SK-N-SH (cell line): ENCODE results near the gene CCDC93. TPM values are rescaled to one million over a fixed set of nuclear protein-coding genes. Genes with fewer than 3 reads are reported as not detected.

ENCODE experiments used
- CTCF ChIA-PET: fragments of 300-600, 350-600 bp; formaldehyde crosslinking; extraction: SDS; loops from one replicate; lab custom pipeline; 2021; lab: Yijun Ruan, JAX
- POLR2A ChIA-PET: fragments of 350-600 bp; sonication (Branson Sonifier 250); formaldehyde crosslinking; extraction: SDS; loops from one replicate; lab custom pipeline; 2020; ENCODE audit warnings: antibody characterized with exemption, inconsistent platforms; lab: Yijun Ruan, JAX
- DNase-seq: peaks from one replicate; pipeline ENCODE4 v3.0.0; 2012
- H2AFZ ChIP-seq: fragments of 200-600 bp; sonication (generic); 2 replicates; pipeline ENCODE4 v1.8.1; 2016; ENCODE audit warnings: antibody characterized with exemption, mild to moderate bottlenecking, low read depth
- H3F3A ChIP-seq: fragments of 200-600 bp; sonication (generic); replicated peaks from 2 replicates; pipeline ENCODE3; 2016; ENCODE audit warnings: antibody characterized with exemption, mild to moderate bottlenecking; ENCODE audit not compliant: insufficient read depth
- H3K27ac ChIP-seq, 2 experiments: fragments of 200-500 bp in 1 of 2; fragments of 200-600 bp in 1 of 2; sonication (Bioruptor generic) in 1 of 2; sonication (generic), shearing (Covaris generic) in 1 of 2; 2 replicates each; pipeline versions ENCODE4 v1.5.1 to v1.6.1; 2014 to 2016; ENCODE audit warnings: low read depth in 2 of 2, inconsistent platforms in 1 of 2, low read length in 1 of 2, mild to moderate bottlenecking in 1 of 2, mixed read lengths in 1 of 2
- H3K27me3 ChIP-seq: fragments of 200-600 bp; sonication (generic), shearing (Covaris generic); 2 replicates; pipeline ENCODE4 v1.6.1; 2016; ENCODE audit warnings: mixed run types; ENCODE audit not compliant: insufficient read depth
- H3K36me3 ChIP-seq, 2 experiments: fragments of 200-500 bp in 1 of 2; fragments of 200-600 bp in 1 of 2; sonication (Bioruptor generic) in 1 of 2; sonication (generic) in 1 of 2; replicated peaks in 1 of 2; 2 replicates each; pipeline versions ENCODE3 to v1.5.1; 2014 to 2016; ENCODE audit warnings: low read length in 1 of 2, mild to moderate bottlenecking in 1 of 2; ENCODE audit not compliant: insufficient read depth in 2 of 2, control insufficient read depth in 1 of 2
- H3K4me1 ChIP-seq, 2 experiments: fragments of 200-500 bp in 1 of 2; fragments of 200-600 bp in 1 of 2; sonication (Bioruptor generic) in 1 of 2; sonication (generic), shearing (Covaris generic) in 1 of 2; 2 replicates each; pipeline versions ENCODE4 v1.5.1 to v1.6.1; 2014 to 2016; ENCODE audit warnings: low read depth in 1 of 2, low read length in 1 of 2, mixed run types in 1 of 2; ENCODE audit not compliant: insufficient read depth in 2 of 2, control insufficient read depth in 1 of 2
- H3K4me2 ChIP-seq: fragments of 200-600 bp; sonication (generic), shearing (Covaris generic); 2 replicates; pipeline ENCODE4 v1.6.1; 2017; ENCODE audit warnings: mixed run types
- H3K4me3 ChIP-seq, 2 experiments: fragments of 200-500 bp in 1 of 2; fragments of 200-600 bp in 1 of 2; sonication (Bioruptor generic) in 1 of 2; sonication (generic), shearing (Covaris generic) in 1 of 2; 2 replicates each; pipeline versions ENCODE4 v1.5.1 to v1.8.1; 2014 to 2016; ENCODE audit warnings: low read depth in 2 of 2, inconsistent platforms in 1 of 2, low read length in 1 of 2, mild to moderate bottlenecking in 1 of 2, mixed read lengths in 1 of 2, moderate library complexity in 1 of 2
- H3K79me2 ChIP-seq: fragments of 200-600 bp; sonication (generic); 2 replicates; pipeline ENCODE4 v1.8.1; 2017; ENCODE audit warnings: mild to moderate bottlenecking; ENCODE audit not compliant: insufficient read depth
- H3K9ac ChIP-seq: fragments of 200-600 bp; sonication (generic); 2 replicates; pipeline ENCODE4 v1.6.1; 2017; ENCODE audit warnings: mixed run types
- H3K9me2 ChIP-seq: fragments of 200-600 bp; sonication (generic); 2 replicates; pipeline ENCODE4 v1.6.1; 2017; ENCODE audit warnings: mixed run types
- H3K9me3 ChIP-seq: fragments of 200-600 bp; sonication (generic); 2 replicates; pipeline ENCODE4 v1.6.1; 2017; ENCODE audit warnings: mixed run types, mild to moderate bottlenecking, moderate library complexity
- H4K20me1 ChIP-seq: fragments of 200-600 bp; sonication (generic); 2 replicates; pipeline ENCODE4 v1.6.1; 2017; ENCODE audit warnings: mild to moderate bottlenecking, mixed run types; ENCODE audit not compliant: insufficient read depth
- CHD2 ChIP-seq: fragments of 150-350 bp; IDR thresholded peaks from 2 replicates; pipeline ENCODE4 v1.6.1; 2018; ENCODE audit warnings: low read length; ENCODE audit not compliant: partially characterized antibody
- ELF1 ChIP-seq: IDR thresholded peaks from 2 replicates; pipeline ENCODE4 v1.4.0; 2012
- EP300 ChIP-seq, 2 experiments: IDR thresholded peaks; 2 replicates each; pipeline versions ENCODE4 v1.4.0 to v1.6.1; 2012; ENCODE audit warnings: borderline replicate concordance in 1 of 2, low read depth in 1 of 2, low read length in 1 of 2
- FOSL2 ChIP-seq: IDR thresholded peaks from 2 replicates; pipeline ENCODE4 v1.4.0; 2012; ENCODE audit warnings: low read depth, mild to moderate bottlenecking, moderate library complexity, borderline replicate concordance
- FOXJ3 ChIP-seq: sonication (generic); formaldehyde crosslinking; IDR thresholded peaks from 2 replicates; pipeline ENCODE4 v1.5.1; 2020; ENCODE audit warnings: mild to moderate bottlenecking, missing genetic modification reagents
- FOXM1 ChIP-seq: IDR thresholded peaks from 2 replicates; pipeline ENCODE4 v1.4.0; 2012; ENCODE audit warnings: low read depth, mild to moderate bottlenecking
- GABPA ChIP-seq: IDR thresholded peaks from 2 replicates; pipeline ENCODE4 v1.4.0; 2012; ENCODE audit warnings: low read depth, mild to moderate bottlenecking
- GATA2 ChIP-seq: sonication (generic); formaldehyde crosslinking; IDR thresholded peaks from 2 replicates; pipeline ENCODE4 v1.5.0; 2020; ENCODE audit warnings: mild to moderate bottlenecking, missing genetic modification reagents
- MXI1 ChIP-seq: IDR thresholded peaks from 2 replicates; pipeline ENCODE4 v1.6.1; 2012; ENCODE audit warnings: mild to moderate bottlenecking, low read depth, low read length, improper control_type of control experiment
- NRF1 ChIP-seq: IDR thresholded peaks from 2 replicates; pipeline ENCODE4 v1.6.1; 2012; ENCODE audit warnings: low read depth, mild to moderate bottlenecking, low read length
- POLR2AphosphoS5 ChIP-seq: IDR thresholded peaks from 2 replicates; pipeline ENCODE4 v1.6.1; 2012; ENCODE audit warnings: low read depth, low read length
- RAD21 ChIP-seq: IDR thresholded peaks from 2 replicates; pipeline ENCODE4 v1.6.1; 2012; ENCODE audit warnings: mild to moderate bottlenecking, low read length
- RXRA ChIP-seq: IDR thresholded peaks from 2 replicates; pipeline ENCODE4 v1.4.0; 2012; ENCODE audit warnings: low read depth, mild to moderate bottlenecking, borderline replicate concordance
- SMC3 ChIP-seq: IDR thresholded peaks from 2 replicates; pipeline ENCODE4 v1.6.1; 2012; ENCODE audit warnings: low read depth, low read length, improper control_type of control experiment
- TEAD4 ChIP-seq: IDR thresholded peaks from 2 replicates; pipeline ENCODE4 v1.4.0; 2012; ENCODE audit warnings: mild to moderate bottlenecking, borderline replicate concordance; ENCODE audit not compliant: insufficient read depth
- YY1 ChIP-seq: IDR thresholded peaks from 2 replicates; pipeline ENCODE4 v1.4.0; 2012; ENCODE audit warnings: low read depth, mild to moderate bottlenecking
- WGBS: methylation state at CpG from one replicate; pipeline ENCODE4 v1.1.6; 2017; ENCODE audit warnings: low lambda C conversion rate; 5-methylcytosine and 5-hydroxymethylcytosine counted together
- polyA plus RNA-seq, 3 experiments: library from polyadenylated mRNA; depleted of rRNA; stranded (reverse); fragments of >200 nt; gene quantifications; 2 replicates each; pipeline ENCODE4 v1.2.3, GENCODE V29; 2012
- TF ChIP-seq, protein P1 (sequence below): fragments of 150-350 bp; IDR thresholded peaks from 2 replicates; pipeline ENCODE4 v1.6.1; 2017; ENCODE audit warnings: antibody characterized with exemption, low read length, low read depth, borderline replicate concordance
- TF ChIP-seq, protein P2 (sequence below): IDR thresholded peaks from 2 replicates; pipeline ENCODE4; 2012
- TF ChIP-seq, protein P3 (sequence below): fragments of 150-350 bp; IDR thresholded peaks from 2 replicates; pipeline ENCODE4 v1.6.1; 2016; ENCODE audit warnings: mild to moderate bottlenecking, low read depth, low read length

Gene CCDC93
- polyA plus RNA-seq, 1 of the 3 experiments (the other 2 are of a cell fraction), result 11.7 TPM

DNA sequence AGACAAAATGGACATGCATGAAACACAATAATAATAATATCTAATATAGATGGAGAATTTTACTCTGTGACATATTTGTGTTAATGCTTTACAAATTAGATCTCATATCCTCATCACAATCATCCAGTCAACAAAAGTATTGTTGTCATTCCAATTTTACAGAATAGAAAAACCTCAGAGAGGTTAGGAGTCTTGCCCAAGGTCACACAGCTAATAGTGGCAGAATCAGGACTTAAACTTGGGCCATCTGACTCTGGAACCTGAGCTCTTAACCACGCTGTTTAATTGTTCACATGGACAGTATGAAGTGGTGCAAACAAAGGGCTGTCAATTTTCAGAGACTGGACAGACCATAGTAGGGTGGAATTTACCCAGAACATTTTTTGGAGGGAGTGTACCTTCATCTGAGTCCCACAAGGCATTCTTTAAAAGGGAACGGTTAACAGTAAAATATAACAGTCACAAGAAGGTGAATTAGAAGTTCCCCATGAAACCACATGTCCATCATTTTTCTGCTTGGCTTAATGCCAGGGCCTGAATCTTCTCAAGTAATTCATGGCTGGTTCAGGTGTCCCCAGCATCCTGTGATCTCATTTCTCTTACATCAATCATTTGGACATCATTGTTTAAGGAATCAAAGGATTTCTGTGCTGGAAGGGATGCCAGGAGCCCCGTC, 35.4 kb upstream of the CCDC93 start:
- peaks cover 4% of the 10 kb centered on the region; the same call in 1 of the 2 replicates for H3K27me3 ChIP-seq
- no peaks in the 10 kb centered on the region for H4K20me1 ChIP-seq
- H2AFZ ChIP-seq, result no peak overlapping the region
- H3K79me2 ChIP-seq, result no peaks in the 10 kb centered on the region
- H3K4me1 ChIP-seq, result peaks cover 0 to 8% of the 10 kb centered on the region in 2 experiments; a peak in 1 of 4 replicates
- no peaks in the 10 kb centered on the region for H3K36me3 ChIP-seq
- no peaks in the 10 kb centered on the region for H3F3A ChIP-seq
- no peak for TF ChIP-seq POLR2AphosphoS5
- TF ChIP-seq FOXM1, result no peak
- no peak for TF ChIP-seq GATA2
- no peak for TF ChIP-seq ELF1
- TF ChIP-seq TEAD4, result no peak
- no peak for TF ChIP-seq FOSL2
- no peak for TF ChIP-seq CHD2
- TF ChIP-seq, protein P1, sequence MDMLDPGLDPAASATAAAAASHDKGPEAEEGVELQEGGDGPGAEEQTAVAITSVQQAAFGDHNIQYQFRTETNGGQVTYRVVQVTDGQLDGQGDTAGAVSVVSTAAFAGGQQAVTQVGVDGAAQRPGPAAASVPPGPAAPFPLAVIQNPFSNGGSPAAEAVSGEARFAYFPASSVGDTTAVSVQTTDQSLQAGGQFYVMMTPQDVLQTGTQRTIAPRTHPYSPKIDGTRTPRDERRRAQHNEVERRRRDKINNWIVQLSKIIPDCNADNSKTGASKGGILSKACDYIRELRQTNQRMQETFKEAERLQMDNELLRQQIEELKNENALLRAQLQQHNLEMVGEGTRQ, result no peak
- TF ChIP-seq, protein P2, sequence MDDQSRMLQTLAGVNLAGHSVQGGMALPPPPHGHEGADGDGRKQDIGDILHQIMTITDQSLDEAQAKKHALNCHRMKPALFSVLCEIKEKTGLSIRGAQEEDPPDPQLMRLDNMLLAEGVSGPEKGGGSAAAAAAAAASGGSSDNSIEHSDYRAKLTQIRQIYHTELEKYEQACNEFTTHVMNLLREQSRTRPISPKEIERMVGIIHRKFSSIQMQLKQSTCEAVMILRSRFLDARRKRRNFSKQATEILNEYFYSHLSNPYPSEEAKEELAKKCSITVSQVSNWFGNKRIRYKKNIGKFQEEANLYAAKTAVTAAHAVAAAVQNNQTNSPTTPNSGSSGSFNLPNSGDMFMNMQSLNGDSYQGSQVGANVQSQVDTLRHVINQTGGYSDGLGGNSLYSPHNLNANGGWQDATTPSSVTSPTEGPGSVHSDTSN, result no peak
- no peak for TF ChIP-seq MXI1
- no peak for TF ChIP-seq FOXJ3 (CRISPR knock-in tag)
- TF ChIP-seq NRF1, result no peak
- TF ChIP-seq SMC3, result no peak
- TF ChIP-seq, protein P3, sequence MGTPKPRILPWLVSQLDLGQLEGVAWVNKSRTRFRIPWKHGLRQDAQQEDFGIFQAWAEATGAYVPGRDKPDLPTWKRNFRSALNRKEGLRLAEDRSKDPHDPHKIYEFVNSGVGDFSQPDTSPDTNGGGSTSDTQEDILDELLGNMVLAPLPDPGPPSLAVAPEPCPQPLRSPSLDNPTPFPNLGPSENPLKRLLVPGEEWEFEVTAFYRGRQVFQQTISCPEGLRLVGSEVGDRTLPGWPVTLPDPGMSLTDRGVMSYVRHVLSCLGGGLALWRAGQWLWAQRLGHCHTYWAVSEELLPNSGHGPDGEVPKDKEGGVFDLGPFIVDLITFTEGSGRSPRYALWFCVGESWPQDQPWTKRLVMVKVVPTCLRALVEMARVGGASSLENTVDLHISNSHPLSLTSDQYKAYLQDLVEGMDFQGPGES, result no peak
- no peak for TF ChIP-seq EP300 (IDR thresholded peaks at IDR 0.05; ENCODE audit: borderline replicate concordance in 1 of 2, low read depth in 1 of 2, low read length in 1 of 2)
- no peak for TF ChIP-seq GABPA
- TF ChIP-seq YY1, result no peak
- TF ChIP-seq RAD21, result no peak
- TF ChIP-seq RXRA, result no peak
- H3K4me3 ChIP-seq, result no peak overlapping the region
- ChIA-PET CTCF (interaction anchor here (1.9 kb wide), 1 partner anchor 18 kb away, joined by 5 read pairs; no protein-coding TSS in a partner anchor), POLR2A (no interaction called here)
- H3K9ac ChIP-seq, result no peak overlapping the region
- 56% methylated on average over 3 of the region's 3 CpGs for WGBS
- DNase-seq, result no peak
- H3K4me2 ChIP-seq, result no peak overlapping the region
- no peaks in the 10 kb centered on the region for H3K9me3 ChIP-seq
- H3K9me2 ChIP-seq, result no peaks in the 10 kb centered on the region
- H3K27ac ChIP-seq, result no peak overlapping the region
